ENCODE measurements around the gene SLC23A3. TPM values are rescaled to one million over a fixed set of nuclear protein-coding genes. Genes with fewer than 3 reads are reported as not detected.

The SLC23A3 gene
- polyA plus RNA-seq, 1 donor (not counting 4 experiments of a cell fraction or from before 2014, with no cell fraction given), result 1.4 TPM

GRCh38 chr2:219133976-219134375, 35.9 kb downstream of the SLC23A3 start:
- Histone ChIP-seq H3K9me1 (ENCODE audit: control insufficient read depth, extremely low read depth, insufficient read depth, low read length) (no peaks in the 10 kb centered on the region), H2AFZ (ENCODE audit: control insufficient read depth, low read length) (no peak overlapping the region), H3K4me1 (ENCODE audit: control insufficient read depth, extremely low read depth, insufficient read depth, low read length) (no peaks in the 10 kb centered on the region), H3K79me2 (ENCODE audit: control insufficient read depth, insufficient read depth, low read length) (no peaks in the 10 kb centered on the region), H3K9me3 (ENCODE audit: control insufficient read depth, low read depth, low read length) (no peaks in the 10 kb centered on the region), H3K27ac (ENCODE audit: control insufficient read depth, insufficient read depth, low read length) (no peak overlapping the region), H3K4me2 (ENCODE audit: control insufficient read depth, extremely low read depth, insufficient read depth, low read depth, low read length) (no peak overlapping the region), H3K4me3 (ENCODE audit: control insufficient read depth in 2 of 3, extremely low read depth in 1 of 3, insufficient read depth in 2 of 3, low read depth in 1 of 3, low read length in 3 of 3) (no peak overlapping the region), H3K36me3 (ENCODE audit: control insufficient read depth in 2 of 2, extremely low read depth in 1 of 2, insufficient read depth in 2 of 2, low read length in 2 of 2) (no peaks in the 10 kb centered on the region), H4K20me1 (ENCODE audit: control insufficient read depth, extremely low read depth, insufficient read depth, low read length) (no peaks in the 10 kb centered on the region), H3K9ac (ENCODE audit: control insufficient read depth, extremely low read depth, insufficient read depth, low read length) (no peak overlapping the region), H3K27me3 (ENCODE audit: control insufficient read depth, extremely low read depth, insufficient read depth, low read length) (no peaks in the 10 kb centered on the region)
- TF ChIP-seq CTCF (optimal IDR thresholded peaks at IDR 0.05 in 1 of 3, IDR thresholded peaks at IDR 0.05 in 1 of 3, conservative IDR thresholded peaks at IDR 0.05 in 1 of 3; ENCODE audit: extremely low read depth in 1 of 3, insufficient read depth in 2 of 3, low read length in 3 of 3), result no peak
- no peak for TF ChIP-seq EZH2 (IDR thresholded peaks at IDR 0.05; ENCODE audit: low read length)
- dilution Hi-C loops (cut with MboI; ENCODE audit: extremely low pct_ligation_motif_present, low sequenced_read_pairs), result no loop called here
- no peak for FAIRE-seq
- DNase-seq (ENCODE audit: low read depth, low spot score), result no peak

- dilution Hi-C loops (cut with MboI; ENCODE audit: extremely low pct_ligation_motif_present, low sequenced_read_pairs), result no loop called here
- Histone ChIP-seq H3K79me2 (ENCODE audit: control insufficient read depth, insufficient read depth, low read length) (no peaks in the 10 kb centered on the region), H3K27me3 (ENCODE audit: control insufficient read depth, extremely low read depth, insufficient read depth, low read length) (no peaks in the 10 kb centered on the region), H2AFZ (ENCODE audit: control insufficient read depth, low read length) (no peak overlapping the region), H3K4me3 (ENCODE audit: control insufficient read depth in 2 of 3, extremely low read depth in 1 of 3, insufficient read depth in 2 of 3, low read depth in 1 of 3, low read length in 3 of 3) (no peak overlapping the region), H3K9ac (ENCODE audit: control insufficient read depth, extremely low read depth, insufficient read depth, low read length) (no peak overlapping the region), H3K4me2 (ENCODE audit: control insufficient read depth, extremely low read depth, insufficient read depth, low read depth, low read length) (no peak overlapping the region), H3K4me1 (ENCODE audit: control insufficient read depth, extremely low read depth, insufficient read depth, low read length) (no peaks in the 10 kb centered on the region), H4K20me1 (ENCODE audit: control insufficient read depth, extremely low read depth, insufficient read depth, low read length) (no peaks in the 10 kb centered on the region), H3K36me3 (ENCODE audit: control insufficient read depth in 2 of 2, extremely low read depth in 1 of 2, insufficient read depth in 2 of 2, low read length in 2 of 2) (no peaks in the 10 kb centered on the region), H3K27ac (ENCODE audit: control insufficient read depth, insufficient read depth, low read length) (no peak overlapping the region), H3K9me3 (ENCODE audit: control insufficient read depth, low read depth, low read length) (no peaks in the 10 kb centered on the region), H3K9me1 (ENCODE audit: control insufficient read depth, extremely low read depth, insufficient read depth, low read length) (no peaks in the 10 kb centered on the region)
- DNase-seq (ENCODE audit: low read depth, low spot score) (no peak), FAIRE-seq (no peak)
- TF ChIP-seq EZH2 (IDR thresholded peaks at IDR 0.05; ENCODE audit: low read length) (no peak), CTCF (optimal IDR thresholded peaks at IDR 0.05 in 1 of 3, IDR thresholded peaks at IDR 0.05 in 1 of 3, conservative IDR thresholded peaks at IDR 0.05 in 1 of 3; ENCODE audit: extremely low read depth in 1 of 3, insufficient read depth in 2 of 3, low read length in 3 of 3) (no peak)
Measured at GRCh38 chr2:219131744-219132143, 38.1 kb downstream of the SLC23A3 start.

Data from keratinocyte (primary cell).